Measurements from ENCODE around the gene PCDHGB2. TPM values are rescaled to one million over a fixed set of nuclear protein-coding genes. Genes with fewer than 3 reads are reported as not detected.

Gene PCDHGB2
- total RNA-seq, 1 donor from 2014 or later = under 0.01 TPM

DNA sequence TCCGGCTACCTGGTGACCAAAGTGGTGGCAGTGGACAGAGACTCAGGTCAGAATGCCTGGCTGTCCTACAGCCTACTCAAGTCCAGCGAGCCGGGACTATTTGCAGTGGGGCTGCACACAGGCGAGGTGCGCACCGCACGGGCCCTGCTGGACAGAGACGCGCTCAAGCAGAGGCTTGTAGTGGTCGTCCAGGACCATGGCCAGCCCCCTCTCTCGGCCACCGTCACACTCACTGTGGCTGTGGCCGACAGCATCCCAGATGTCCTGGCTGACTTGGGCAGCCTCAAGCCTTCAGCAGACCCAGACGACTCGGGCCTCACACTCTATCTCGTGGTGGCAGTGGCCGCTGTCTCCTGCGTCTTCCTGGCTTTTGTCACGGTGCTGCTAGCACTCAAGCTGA is 2.8 kb upstream of the PCDHGB2 start:
- DNase-seq (ENCODE audit: low read depth) (no peak), FAIRE-seq (no peak)
- no peaks in the 10 kb centered on the region for H3K36me3 ChIP-seq (ENCODE audit: control insufficient read depth, insufficient read depth, low read length)
- H3K4me3 ChIP-seq (ENCODE audit: low read depth, low read length) = no peak overlapping the region
- TF ChIP-seq, protein P1, sequence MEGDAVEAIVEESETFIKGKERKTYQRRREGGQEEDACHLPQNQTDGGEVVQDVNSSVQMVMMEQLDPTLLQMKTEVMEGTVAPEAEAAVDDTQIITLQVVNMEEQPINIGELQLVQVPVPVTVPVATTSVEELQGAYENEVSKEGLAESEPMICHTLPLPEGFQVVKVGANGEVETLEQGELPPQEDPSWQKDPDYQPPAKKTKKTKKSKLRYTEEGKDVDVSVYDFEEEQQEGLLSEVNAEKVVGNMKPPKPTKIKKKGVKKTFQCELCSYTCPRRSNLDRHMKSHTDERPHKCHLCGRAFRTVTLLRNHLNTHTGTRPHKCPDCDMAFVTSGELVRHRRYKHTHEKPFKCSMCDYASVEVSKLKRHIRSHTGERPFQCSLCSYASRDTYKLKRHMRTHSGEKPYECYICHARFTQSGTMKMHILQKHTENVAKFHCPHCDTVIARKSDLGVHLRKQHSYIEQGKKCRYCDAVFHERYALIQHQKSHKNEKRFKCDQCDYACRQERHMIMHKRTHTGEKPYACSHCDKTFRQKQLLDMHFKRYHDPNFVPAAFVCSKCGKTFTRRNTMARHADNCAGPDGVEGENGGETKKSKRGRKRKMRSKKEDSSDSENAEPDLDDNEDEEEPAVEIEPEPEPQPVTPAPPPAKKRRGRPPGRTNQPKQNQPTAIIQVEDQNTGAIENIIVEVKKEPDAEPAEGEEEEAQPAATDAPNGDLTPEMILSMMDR (IDR thresholded peaks at IDR 0.05; ENCODE audit: insufficient read depth, low read length, severe bottlenecking) = no peak
- H3K27me3 ChIP-seq (ENCODE audit: control insufficient read depth, insufficient read depth, low read length) = peaks cover 5% of the 10 kb centered on the region

GRCh38 chr5:141360685-141361084 is 891 bp downstream of the PCDHGB2 start:
- FAIRE-seq = no peak
- Histone ChIP-seq H3K4me3 (ENCODE audit: low read depth, low read length) (no peak overlapping the region), H3K27me3 (ENCODE audit: control insufficient read depth, insufficient read depth, low read length) (peaks cover 17% of the 10 kb centered on the region), H3K36me3 (ENCODE audit: control insufficient read depth, insufficient read depth, low read length) (no peaks in the 10 kb centered on the region)
- DNase-seq (ENCODE audit: low read depth) = no peak
- TF ChIP-seq, protein P1 (IDR thresholded peaks at IDR 0.05; ENCODE audit: insufficient read depth, low read length, severe bottlenecking) = no peak

- no peak for FAIRE-seq
- Histone ChIP-seq H3K27me3 (ENCODE audit: control insufficient read depth, insufficient read depth, low read length) (peaks cover 25% of the 10 kb centered on the region), H3K36me3 (ENCODE audit: control insufficient read depth, insufficient read depth, low read length) (no peaks in the 10 kb centered on the region), H3K4me3 (ENCODE audit: low read depth, low read length) (no peak overlapping the region)
- TF ChIP-seq, protein P1 (IDR thresholded peaks at IDR 0.05; ENCODE audit: insufficient read depth, low read length, severe bottlenecking) = no peak
- no peak for DNase-seq (ENCODE audit: low read depth)
Measured at GRCh38 chr5:141362719-141363118, 2.9 kb downstream of the PCDHGB2 start.

GRCh38 chr5:141363952-141364660 is 4.3 kb downstream of the PCDHGB2 start, which contains the start of gene PCDHGA5:
PCDHGA5 (plus strand) TSS chr5:141364162; CDS start chr5:141364331, 169 bp downstream.
- no peaks in the 10 kb centered on the region for H3K36me3 ChIP-seq (ENCODE audit: control insufficient read depth, insufficient read depth, low read length)
- H3K4me3 ChIP-seq (ENCODE audit: low read depth, low read length) = no peak within 1 kb of the TSS
- no peak for FAIRE-seq
- TF ChIP-seq, protein P1 (IDR thresholded peaks at IDR 0.05; ENCODE audit: insufficient read depth, low read length, severe bottlenecking) = no peak
- no peak for DNase-seq (ENCODE audit: low read depth)
- H3K27me3 ChIP-seq (ENCODE audit: control insufficient read depth, insufficient read depth, low read length) = peaks cover 25% of the 10 kb centered on the region

DNA sequence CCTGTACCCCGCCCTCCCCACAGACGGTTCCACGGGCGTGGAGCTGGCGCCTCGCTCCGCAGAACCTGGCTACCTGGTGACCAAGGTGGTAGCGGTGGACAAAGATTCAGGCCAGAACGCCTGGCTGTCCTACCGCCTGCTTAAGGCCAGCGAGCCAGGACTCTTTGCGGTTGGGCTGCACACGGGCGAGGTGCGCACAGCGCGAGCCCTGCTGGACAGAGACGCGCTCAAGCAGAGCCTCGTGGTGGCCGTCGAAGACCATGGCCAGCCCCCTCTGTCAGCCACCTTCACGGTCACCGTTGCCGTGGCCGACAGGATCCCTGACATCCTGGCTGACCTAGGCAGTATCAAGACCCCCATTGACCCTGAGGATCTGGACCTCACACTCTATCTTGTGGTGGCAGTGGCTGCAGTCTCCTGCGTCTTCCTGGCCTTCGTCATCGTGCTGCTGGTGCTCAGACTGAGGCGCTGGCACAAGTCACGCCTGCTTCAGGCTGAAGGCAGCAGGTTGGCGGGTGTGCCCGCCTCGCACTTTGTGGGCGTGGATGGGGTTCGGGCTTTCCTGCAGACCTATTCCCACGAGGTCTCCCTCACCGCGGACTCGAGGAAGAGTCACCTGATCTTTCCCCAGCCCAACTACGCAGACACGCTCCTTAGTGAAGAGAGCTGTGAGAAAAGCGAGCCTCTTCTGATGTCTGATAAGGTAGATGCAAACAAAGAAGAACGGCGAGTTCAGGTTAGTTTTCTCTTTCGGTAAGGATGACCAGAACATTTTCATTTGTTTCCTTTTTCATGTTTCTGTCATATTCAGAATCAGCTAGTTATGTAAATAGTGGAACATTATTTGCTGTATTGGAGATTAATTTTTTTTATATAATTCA is 6.5 kb downstream of the PCDHGB2 start:
- TF ChIP-seq, protein P1 (IDR thresholded peaks at IDR 0.05; ENCODE audit: insufficient read depth, low read length, severe bottlenecking) = no peak
- DNase-seq (ENCODE audit: low read depth) (no peak), FAIRE-seq (no peak)
- peaks cover 24% of the 10 kb centered on the region for H3K27me3 ChIP-seq (ENCODE audit: control insufficient read depth, insufficient read depth, low read length)
- H3K36me3 ChIP-seq (ENCODE audit: control insufficient read depth, insufficient read depth, low read length) = no peaks in the 10 kb centered on the region
- no peak overlapping the region for H3K4me3 ChIP-seq (ENCODE audit: low read depth, low read length)
